Sigmoid colon (tissue), 7 donors: ENCODE data around the gene LPAR1. TPM values are rescaled to one million over a fixed set of nuclear protein-coding genes. Genes with fewer than 3 reads are reported as not detected.

Experiments
- DNase-seq: peaks from one replicate; pipeline ENCODE4 v3.0.0-alpha.2; 2019
- H3K27ac ChIP-seq, 4 donors: fragments of 200-600 bp; sonication (generic); one replicate each; pipeline ENCODE4 v1.5.1; 2016 to 2019; ENCODE audit warnings: mild to moderate bottlenecking in 1 of 4
- H3K27me3 ChIP-seq, 3 donors: fragments of 200-600 bp; sonication (generic); one replicate each; pipeline ENCODE4 v1.5.1; 2019; ENCODE audit warnings: mild to moderate bottlenecking in 1 of 3
- H3K36me3 ChIP-seq, 4 donors: fragments of 200-600 bp; sonication (generic); one replicate each; pipeline ENCODE4 v1.5.1; 2016 to 2019
- H3K4me1 ChIP-seq, 4 donors: fragments of 200-600 bp; sonication (generic); one replicate each; pipeline ENCODE4 v1.5.1; 2017 to 2019
- H3K4me3 ChIP-seq, 4 donors: fragments of 200-600 bp; sonication (generic); one replicate each; pipeline ENCODE4 v1.5.1; 2017 to 2019; ENCODE audit warnings: mild to moderate bottlenecking in 2 of 4, moderate library complexity in 1 of 4
- H3K9me3 ChIP-seq, 4 donors: fragments of 200-600 bp in 3 of 4; sonication (generic) in 3 of 4; one replicate each; pipeline versions ENCODE4 v1.5.1 to v1.6.1; 2013 to 2019
- EP300 ChIP-seq, 4 donors: sonication (generic); formaldehyde crosslinking; IDR thresholded peaks; one replicate each; pipeline ENCODE4 v1.6.1; 2017; ENCODE audit warnings: antibody characterized with exemption in 4 of 4
- POLR2A ChIP-seq, 2 donors: fragments of 450-650 bp; IDR thresholded peaks; one replicate each; pipeline ENCODE4 v1.6.1; 2016; ENCODE audit warnings: antibody characterized with exemption in 2 of 2, mild to moderate bottlenecking in 2 of 2, moderate library complexity in 2 of 2
- POLR2AphosphoS5 ChIP-seq, 4 donors: sonication (generic); formaldehyde crosslinking; IDR thresholded peaks; one replicate each; pipeline ENCODE4 v1.6.1; 2017; ENCODE audit warnings: antibody characterized with exemption in 4 of 4
- WGBS, 2 donors: extraction: QIAGEN DNeasy Blood & Tissue Kit; methylation state at CpG; one replicate each; pipeline ENCODE4 v1.1.7; 2013; 5-methylcytosine and 5-hydroxymethylcytosine counted together
- intact Hi-C: fragments of 100-400 bp; cut with DNase I; formaldehyde crosslinking; loops from one replicate; pipeline ENCODE4 v1.15.1; 2023
- polyA plus RNA-seq, 3 donors: library from polyadenylated mRNA; stranded (reverse); fragments of 200-250 nt; gene quantifications; one replicate each; pipeline ENCODE4 v1.2.3, GENCODE V29; 2013
- total RNA-seq, 4 donors: library from RNA; depleted of rRNA; stranded (reverse); fragments of >200 nt; gene quantifications; one replicate each; pipeline ENCODE4 v1.1.0, GENCODE V29; 2016
- TF ChIP-seq, protein P1 (sequence below), 4 experiments: fragments of 450-650 bp in 3 of 4; fragments of 200-600 bp in 1 of 4; IDR thresholded peaks; one replicate each; pipeline ENCODE4 v1.5.1; 2016 to 2019; ENCODE audit warnings: antibody characterized with exemption in 4 of 4, mild to moderate bottlenecking in 3 of 4, moderate library complexity in 2 of 4
- donor health status: healthy with polysubstance abuse.
- donor health status: Bipolar disorder and iron deficiency.
- donor health status: healthy.

Gene LPAR1
- total and polyA plus RNA-seq, 7 donors = 11.3 to 62.4 (median 34.9) TPM

DNA sequence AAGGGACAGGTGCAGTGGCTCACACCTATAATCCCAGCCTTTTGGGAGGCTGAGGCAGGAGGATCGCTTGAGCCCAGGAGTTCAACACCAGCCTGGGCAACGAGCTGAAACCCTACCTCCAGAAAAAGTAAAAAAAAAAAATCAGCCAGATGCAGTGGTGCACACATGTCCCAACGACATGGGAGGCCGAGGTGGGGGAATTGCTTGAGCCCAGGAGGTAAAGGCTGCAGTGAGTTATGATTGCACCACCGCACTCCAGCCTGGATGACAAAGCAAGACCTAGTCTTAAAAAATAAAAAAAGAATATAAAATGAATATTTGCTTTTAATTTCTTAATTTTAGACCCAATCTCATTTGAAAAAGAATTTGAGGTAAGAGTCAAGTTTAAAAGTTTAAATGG is 143.5 kb downstream of the LPAR1 start:
- no peaks in the 10 kb centered on the region for H3K9me3 ChIP-seq
- H3K4me1 ChIP-seq = no peaks in the 10 kb centered on the region
- intact Hi-C loops = loop anchor here (10.0 kb wide), 1 partner anchor 140 kb away; the partner anchor contains the start of gene LPAR1
- H3K27ac ChIP-seq = peak overlapping the region in 3 of 4 donors; percentile 10 to 64 (median 59)
- DNase-seq = no peak
- TF ChIP-seq, protein P1, sequence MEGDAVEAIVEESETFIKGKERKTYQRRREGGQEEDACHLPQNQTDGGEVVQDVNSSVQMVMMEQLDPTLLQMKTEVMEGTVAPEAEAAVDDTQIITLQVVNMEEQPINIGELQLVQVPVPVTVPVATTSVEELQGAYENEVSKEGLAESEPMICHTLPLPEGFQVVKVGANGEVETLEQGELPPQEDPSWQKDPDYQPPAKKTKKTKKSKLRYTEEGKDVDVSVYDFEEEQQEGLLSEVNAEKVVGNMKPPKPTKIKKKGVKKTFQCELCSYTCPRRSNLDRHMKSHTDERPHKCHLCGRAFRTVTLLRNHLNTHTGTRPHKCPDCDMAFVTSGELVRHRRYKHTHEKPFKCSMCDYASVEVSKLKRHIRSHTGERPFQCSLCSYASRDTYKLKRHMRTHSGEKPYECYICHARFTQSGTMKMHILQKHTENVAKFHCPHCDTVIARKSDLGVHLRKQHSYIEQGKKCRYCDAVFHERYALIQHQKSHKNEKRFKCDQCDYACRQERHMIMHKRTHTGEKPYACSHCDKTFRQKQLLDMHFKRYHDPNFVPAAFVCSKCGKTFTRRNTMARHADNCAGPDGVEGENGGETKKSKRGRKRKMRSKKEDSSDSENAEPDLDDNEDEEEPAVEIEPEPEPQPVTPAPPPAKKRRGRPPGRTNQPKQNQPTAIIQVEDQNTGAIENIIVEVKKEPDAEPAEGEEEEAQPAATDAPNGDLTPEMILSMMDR (IDR thresholded peaks at IDR 0.05) = no peak
- no peak for TF ChIP-seq EP300 (IDR thresholded peaks at IDR 0.05)
- no peak for TF ChIP-seq POLR2A (IDR thresholded peaks at IDR 0.05)
- no peak for TF ChIP-seq POLR2AphosphoS5 (IDR thresholded peaks at IDR 0.05)
- no peak overlapping the region for H3K4me3 ChIP-seq
- H3K36me3 ChIP-seq = no peaks in the 10 kb centered on the region
- 91 to 93% methylated on average over 5 of the region's 5 CpGs for WGBS, 2 donors
- no peaks in the 10 kb centered on the region for H3K27me3 ChIP-seq

DNA sequence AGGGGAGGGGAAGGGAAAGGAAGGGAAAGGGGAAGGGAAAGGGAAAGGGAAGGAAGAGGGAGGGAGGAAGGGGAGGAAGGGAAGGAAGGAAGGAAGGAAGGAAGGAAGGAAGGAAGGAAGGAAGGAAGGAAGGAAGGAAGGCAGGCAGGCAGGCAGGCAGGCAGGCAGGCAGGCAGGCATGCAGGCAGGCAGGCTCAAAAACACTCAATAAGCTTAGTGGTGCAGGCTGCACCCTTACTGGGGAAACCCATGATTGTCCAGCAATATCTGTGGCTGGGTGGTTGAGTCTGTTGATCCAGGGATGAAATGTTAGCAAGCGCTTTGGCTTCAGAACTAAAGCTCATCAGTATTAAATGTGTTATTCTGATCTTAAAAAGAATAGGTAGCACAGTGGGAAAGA is 145.6 kb downstream of the LPAR1 start:
- intact Hi-C loops = loop anchor here (10.0 kb wide), 1 partner anchor 142 kb away; the partner anchor contains the start of gene LPAR1
- Histone ChIP-seq H3K27me3 (no peaks in the 10 kb centered on the region), H3K9me3 (no peaks in the 10 kb centered on the region), H3K27ac (no peak overlapping the region), H3K4me1 (no peaks in the 10 kb centered on the region), H3K4me3 (no peak overlapping the region), H3K36me3 (no peaks in the 10 kb centered on the region)
- no peak for DNase-seq
- 93 to 100% methylated on average over 1 of the region's 1 CpG for WGBS, 2 donors
- TF ChIP-seq EP300 (IDR thresholded peaks at IDR 0.05) (no peak), POLR2A (IDR thresholded peaks at IDR 0.05) (no peak), POLR2AphosphoS5 (IDR thresholded peaks at IDR 0.05) (no peak)
- TF ChIP-seq, protein P1 (IDR thresholded peaks at IDR 0.05) = no peak

DNA sequence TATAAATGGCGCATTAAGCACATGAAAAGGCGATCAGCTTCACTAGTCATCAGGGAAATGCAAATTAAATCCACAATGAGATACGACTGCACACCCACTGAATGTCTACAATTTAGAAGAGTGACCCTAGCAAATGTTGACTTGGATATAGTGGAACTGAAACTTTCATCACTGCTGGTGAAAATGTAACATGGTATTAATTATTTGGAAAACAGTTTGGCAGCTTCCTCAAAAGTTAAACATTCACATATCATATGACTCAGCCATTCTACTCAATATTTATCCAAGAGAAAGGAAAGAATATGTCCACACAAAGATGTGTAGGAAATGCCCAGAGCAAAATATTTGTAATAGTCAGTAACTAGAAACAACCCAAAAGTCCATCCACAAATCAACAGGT is 146.5 kb downstream of the LPAR1 start:
- WGBS, 2 donors = 87 to 91% methylated on average over 3 of the region's 3 CpGs
- DNase-seq = no peak
- intact Hi-C loops = loop anchor here (10.0 kb wide), 1 partner anchor 143 kb away; the partner anchor contains the start of gene LPAR1
- H3K27ac ChIP-seq = no peak overlapping the region
- no peaks in the 10 kb centered on the region for H3K27me3 ChIP-seq
- no peak overlapping the region for H3K4me3 ChIP-seq
- TF ChIP-seq, protein P1 (IDR thresholded peaks at IDR 0.05) = no peak
- TF ChIP-seq POLR2A (IDR thresholded peaks at IDR 0.05) = no peak
- TF ChIP-seq EP300 (IDR thresholded peaks at IDR 0.05) = no peak
- no peak for TF ChIP-seq POLR2AphosphoS5 (IDR thresholded peaks at IDR 0.05)
- no peaks in the 10 kb centered on the region for H3K4me1 ChIP-seq
- no peaks in the 10 kb centered on the region for H3K9me3 ChIP-seq
- no peaks in the 10 kb centered on the region for H3K36me3 ChIP-seq

DNA sequence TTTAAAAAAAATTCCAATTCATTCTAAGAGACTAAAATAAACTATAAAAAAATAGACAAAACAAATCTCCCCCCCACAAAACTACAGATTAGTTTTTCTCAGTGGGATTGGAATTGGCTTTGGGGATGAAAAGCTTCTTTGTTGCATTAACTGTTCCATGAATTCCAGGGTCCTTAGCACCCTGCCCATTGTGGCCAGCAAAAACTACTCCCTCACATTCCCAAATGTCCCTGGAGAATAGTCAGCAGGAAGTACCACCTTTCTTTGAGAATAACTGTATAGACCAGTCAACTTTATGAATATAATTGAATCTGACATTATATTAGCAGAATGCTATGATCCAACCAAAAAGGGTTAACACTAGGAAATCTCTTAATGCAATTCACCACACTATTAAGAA is 147.9 kb downstream of the LPAR1 start:
- H3K36me3 ChIP-seq = no peaks in the 10 kb centered on the region
- H3K27me3 ChIP-seq = no peaks in the 10 kb centered on the region
- H3K9me3 ChIP-seq = no peaks in the 10 kb centered on the region
- no peak for TF ChIP-seq POLR2AphosphoS5 (IDR thresholded peaks at IDR 0.05)
- H3K4me1 ChIP-seq = no peaks in the 10 kb centered on the region
- no peak overlapping the region for H3K27ac ChIP-seq
- no peak overlapping the region for H3K4me3 ChIP-seq
- intact Hi-C loops = loop anchor here (10.0 kb wide), 1 partner anchor 144 kb away; the partner anchor contains the start of gene LPAR1
- no peak for DNase-seq

DNA sequence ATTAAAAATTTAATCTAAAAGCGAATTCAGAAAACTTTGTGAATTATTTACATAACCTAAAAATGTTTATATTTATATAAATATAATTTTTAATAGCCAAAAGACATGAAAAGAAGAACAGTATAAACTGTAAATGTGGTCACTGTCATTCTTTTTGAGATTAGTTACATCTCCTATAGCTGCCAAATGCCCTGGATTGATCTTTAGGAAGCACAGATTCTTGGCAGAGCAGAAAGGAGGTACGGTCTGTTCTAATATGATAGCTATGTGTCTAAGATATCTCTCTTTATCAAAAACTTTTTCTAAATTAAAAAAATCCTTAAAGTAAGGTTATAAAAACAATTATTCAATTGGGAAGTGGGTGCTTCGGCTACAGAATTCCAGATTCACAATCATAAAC is 151.0 kb downstream of the LPAR1 start:
- no peaks in the 10 kb centered on the region for H3K4me1 ChIP-seq
- TF ChIP-seq, protein P1 (IDR thresholded peaks at IDR 0.05) = no peak
- TF ChIP-seq POLR2A (IDR thresholded peaks at IDR 0.05) (no peak), POLR2AphosphoS5 (IDR thresholded peaks at IDR 0.05) (no peak), EP300 (IDR thresholded peaks at IDR 0.05) (no peak)
- no peaks in the 10 kb centered on the region for H3K27me3 ChIP-seq
- no peak for DNase-seq
- H3K4me3 ChIP-seq = no peak overlapping the region
- no peaks in the 10 kb centered on the region for H3K36me3 ChIP-seq
- intact Hi-C loops = no loop called here
- peak overlapping the region in 2 of 4 donors; percentile 11 to 27 for H3K27ac ChIP-seq
- 83% methylated on average over 3 of the region's 3 CpGs for WGBS, 2 donors
- H3K9me3 ChIP-seq = no peaks in the 10 kb centered on the region
